ENCODE data around the gene FAM13A.

Gene FAM13A

DNA sequence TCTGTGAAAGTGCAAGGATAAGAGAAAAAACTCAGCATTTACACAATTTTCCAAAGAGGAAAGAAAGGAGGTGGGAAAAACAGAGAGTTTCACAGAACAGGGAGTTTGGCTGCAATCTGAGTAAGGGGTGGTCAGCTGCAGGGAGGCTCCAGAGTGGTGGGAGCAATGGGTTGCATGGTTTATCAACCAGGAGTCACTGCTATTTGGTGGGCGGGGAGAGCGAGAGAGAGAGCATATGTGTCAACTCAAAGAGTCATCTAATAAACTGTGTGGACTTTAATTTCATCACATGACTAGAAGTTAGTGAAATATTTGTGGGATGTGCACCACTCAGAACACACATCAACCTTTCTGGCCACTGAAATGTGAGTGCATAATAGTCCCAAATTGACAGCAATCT, 94.6 kb downstream of the FAM13A start:
- TF ChIP-seq, protein P1, sequence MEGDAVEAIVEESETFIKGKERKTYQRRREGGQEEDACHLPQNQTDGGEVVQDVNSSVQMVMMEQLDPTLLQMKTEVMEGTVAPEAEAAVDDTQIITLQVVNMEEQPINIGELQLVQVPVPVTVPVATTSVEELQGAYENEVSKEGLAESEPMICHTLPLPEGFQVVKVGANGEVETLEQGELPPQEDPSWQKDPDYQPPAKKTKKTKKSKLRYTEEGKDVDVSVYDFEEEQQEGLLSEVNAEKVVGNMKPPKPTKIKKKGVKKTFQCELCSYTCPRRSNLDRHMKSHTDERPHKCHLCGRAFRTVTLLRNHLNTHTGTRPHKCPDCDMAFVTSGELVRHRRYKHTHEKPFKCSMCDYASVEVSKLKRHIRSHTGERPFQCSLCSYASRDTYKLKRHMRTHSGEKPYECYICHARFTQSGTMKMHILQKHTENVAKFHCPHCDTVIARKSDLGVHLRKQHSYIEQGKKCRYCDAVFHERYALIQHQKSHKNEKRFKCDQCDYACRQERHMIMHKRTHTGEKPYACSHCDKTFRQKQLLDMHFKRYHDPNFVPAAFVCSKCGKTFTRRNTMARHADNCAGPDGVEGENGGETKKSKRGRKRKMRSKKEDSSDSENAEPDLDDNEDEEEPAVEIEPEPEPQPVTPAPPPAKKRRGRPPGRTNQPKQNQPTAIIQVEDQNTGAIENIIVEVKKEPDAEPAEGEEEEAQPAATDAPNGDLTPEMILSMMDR (IDR thresholded peaks at IDR 0.05; ENCODE audit: control extremely low read depth, extremely low read depth, low read depth, missing control alignments): no peak
- CTCF ChIA-PET: no interaction called here
- no peak for DNase-seq (ENCODE audit: extremely low spot score)
- POLR2A ChIA-PET: no interaction called here

DNA sequence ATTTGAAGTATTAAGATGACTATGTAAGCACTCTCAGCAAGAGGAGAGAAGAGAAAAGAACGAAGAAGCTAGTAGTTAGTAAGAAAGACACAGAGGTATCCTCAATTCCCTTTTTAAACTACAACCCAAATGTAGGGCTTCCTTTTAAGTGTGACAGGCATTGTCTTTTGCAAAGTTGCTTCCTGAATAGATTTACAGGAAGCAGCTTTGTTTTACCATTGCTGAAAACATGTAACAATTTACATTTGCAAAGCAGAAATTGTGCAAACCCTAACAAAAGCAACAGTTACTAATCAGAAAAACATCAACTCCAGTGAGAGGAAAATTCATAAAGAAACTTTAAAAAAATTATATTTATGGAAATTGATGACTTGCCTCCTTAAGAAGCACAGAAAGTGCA, 96.4 kb downstream of the FAM13A start:
- ChIA-PET POLR2A (no interaction called here), CTCF (no interaction called here)
- no peak for DNase-seq (ENCODE audit: extremely low spot score)
- TF ChIP-seq, protein P1 (IDR thresholded peaks at IDR 0.05; ENCODE audit: control extremely low read depth, extremely low read depth, low read depth, missing control alignments): no peak

DNA sequence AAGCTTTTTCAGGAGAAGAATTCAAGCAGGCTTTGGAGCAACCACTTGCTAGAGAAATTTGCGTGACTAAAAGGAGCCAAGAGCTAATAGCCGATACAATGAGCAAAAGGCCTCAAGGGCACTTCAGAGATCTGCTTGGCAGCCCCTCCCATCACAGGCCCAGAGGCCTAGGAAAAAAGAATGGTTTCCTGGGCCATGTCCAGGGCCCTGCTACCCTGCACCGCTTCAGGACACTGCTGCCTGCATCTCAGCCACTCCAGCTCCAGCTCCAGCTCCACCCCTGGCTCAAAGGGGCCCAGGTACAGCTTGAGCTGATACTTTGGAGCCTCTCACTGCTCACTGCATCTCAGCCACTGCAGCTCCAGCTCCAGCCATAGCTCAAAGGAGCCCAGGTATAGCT, 98.9 kb downstream of the FAM13A start:
- ChIA-PET CTCF (no interaction called here), POLR2A (no interaction called here)
- TF ChIP-seq, protein P1 (IDR thresholded peaks at IDR 0.05; ENCODE audit: control extremely low read depth, extremely low read depth, low read depth, missing control alignments): no peak
- DNase-seq (ENCODE audit: extremely low spot score): no peak

DNA sequence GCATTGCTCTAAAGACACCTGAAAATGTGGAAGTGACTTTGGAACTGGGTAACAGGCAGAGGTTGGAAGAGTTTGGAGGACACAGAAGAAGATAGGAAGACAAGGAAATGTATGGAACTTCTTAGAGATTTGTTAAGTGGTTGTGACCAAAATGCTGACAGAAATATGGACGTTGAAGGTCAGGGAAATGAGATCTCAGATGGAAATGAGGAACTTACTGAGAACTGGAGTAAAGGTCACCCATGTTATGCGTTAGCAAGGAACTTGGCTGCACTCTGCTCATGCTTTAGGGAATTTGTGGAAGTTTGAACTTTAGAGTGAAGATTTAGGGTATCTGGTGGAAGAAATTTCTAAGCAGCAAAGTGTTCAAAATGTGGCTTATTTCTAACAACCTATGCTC, 99.4 kb downstream of the FAM13A start:
- POLR2A ChIA-PET: no interaction called here
- CTCF ChIA-PET: no interaction called here
- TF ChIP-seq, protein P1 (IDR thresholded peaks at IDR 0.05; ENCODE audit: control extremely low read depth, extremely low read depth, low read depth, missing control alignments): no peak
- DNase-seq (ENCODE audit: extremely low spot score): no peak

DNA sequence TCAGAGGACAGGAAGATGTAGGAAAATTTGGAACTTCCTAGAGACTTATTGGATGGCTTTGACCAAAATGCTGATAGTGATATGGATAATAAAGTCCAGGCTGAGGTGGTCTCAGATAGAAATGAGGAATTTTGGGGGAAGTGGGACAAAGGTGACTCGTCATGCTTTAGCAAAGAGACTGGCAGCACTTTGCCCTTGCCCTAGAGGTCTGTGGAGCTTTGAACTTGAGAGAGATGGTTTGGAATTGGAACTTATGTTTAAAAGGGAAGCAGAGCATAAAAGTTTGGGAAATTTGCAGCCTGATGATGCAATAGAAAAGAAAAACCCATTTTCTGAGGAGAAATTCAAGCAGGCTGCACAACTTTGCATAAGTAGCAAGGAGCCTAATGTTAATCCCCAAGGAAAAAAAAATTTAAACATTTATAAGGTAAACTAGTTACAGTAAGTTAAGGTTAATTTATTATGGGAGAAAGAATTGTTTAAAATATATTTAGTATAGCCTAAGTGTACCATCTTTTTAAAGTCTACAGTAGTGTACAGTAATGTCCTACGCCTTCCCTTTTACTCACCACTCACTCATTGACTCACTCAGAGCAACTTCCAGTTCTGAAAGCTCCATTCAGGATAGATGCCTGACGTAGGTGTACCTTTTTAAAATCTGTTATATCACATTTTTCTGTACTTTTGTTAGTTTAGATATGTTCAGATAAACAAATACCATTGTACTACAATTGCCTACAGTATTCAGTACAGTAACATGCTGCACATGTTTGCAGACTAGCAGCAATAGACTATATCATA, 101.2 kb downstream of the FAM13A start:
- ChIA-PET POLR2A (no interaction called here), CTCF (no interaction called here)
- DNase-seq (ENCODE audit: extremely low spot score): no peak
- TF ChIP-seq, protein P1 (IDR thresholded peaks at IDR 0.05; ENCODE audit: control extremely low read depth, extremely low read depth, low read depth, missing control alignments): no peak

DNA sequence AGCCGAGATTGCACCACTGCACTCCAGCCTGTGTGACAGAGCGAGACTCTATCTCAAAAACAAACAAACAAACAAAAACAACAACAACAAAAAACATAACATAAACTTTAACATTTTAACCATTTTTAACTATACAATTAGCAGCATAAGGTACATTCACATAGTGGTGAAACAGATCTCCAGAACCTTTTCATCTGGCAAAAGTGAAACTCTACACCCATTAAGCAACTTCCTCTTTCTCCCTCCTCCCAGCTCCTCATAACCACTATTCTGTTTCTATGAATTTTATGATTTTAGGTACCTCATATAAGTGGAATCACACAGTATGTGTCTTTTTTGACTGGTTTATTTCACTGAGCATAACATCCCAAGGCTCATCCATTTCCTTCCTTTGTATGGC, 103.6 kb downstream of the FAM13A start:
- CTCF ChIA-PET: interaction anchor here (1.2 kb wide), 1 partner anchor 10 kb away, joined by 3 read pairs; no protein-coding TSS in a partner anchor
- POLR2A ChIA-PET: no interaction called here
- DNase-seq (ENCODE audit: extremely low spot score): no peak
- TF ChIP-seq, protein P1 (IDR thresholded peaks at IDR 0.05; ENCODE audit: control extremely low read depth, extremely low read depth, low read depth, missing control alignments): no peak

Measured in GM10248 (cell line).